ENCODE measurements around the gene IFT81. TPM values are rescaled to one million over a fixed set of nuclear protein-coding genes. Genes with fewer than 3 reads are reported as not detected.

The IFT81 gene
- total and polyA plus RNA-seq, 2 experiments from 2014 or later, result 17.5 to 22.3 TPM

DNA sequence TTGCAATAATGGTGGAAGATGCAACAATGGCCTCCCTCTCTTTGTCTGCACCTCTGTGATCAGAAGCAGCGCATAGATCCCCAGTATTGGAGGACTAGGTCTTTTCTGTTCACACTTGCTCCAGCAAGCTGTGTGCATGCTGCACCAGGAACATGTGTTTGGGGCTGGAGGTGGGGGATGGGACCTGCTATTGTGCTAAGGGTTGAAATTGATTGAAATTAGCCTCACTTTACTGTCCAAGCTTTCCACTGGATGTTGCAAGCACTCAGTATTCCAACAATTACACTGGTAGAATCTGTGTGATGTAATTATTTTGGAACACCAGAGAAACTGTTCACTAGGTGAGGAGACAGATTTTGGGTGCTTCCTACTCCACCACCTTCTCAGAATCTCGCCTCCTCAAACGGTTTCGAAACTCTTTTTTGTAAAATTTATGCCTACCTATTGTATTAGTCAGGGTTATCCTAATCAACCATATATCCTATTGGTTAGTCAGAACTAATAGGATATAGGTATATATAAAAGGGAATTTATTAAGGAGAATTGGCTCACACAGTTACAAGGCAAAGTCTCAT lies 35.6 kb downstream of the IFT81 start:
- ATAC-seq, result no peak
- Histone ChIP-seq H3F3A (replicated peaks; ENCODE audit: low read depth) (no peaks in the 10 kb centered on the region), H3K4me1 (ENCODE audit: insufficient read depth) (peaks cover 6% of the 10 kb centered on the region; the same call in 1 of the 2 replicates), H3K27me3 (ENCODE audit: insufficient read depth) (no peaks in the 10 kb centered on the region), H3K27ac (ENCODE audit: low read depth) (no peak overlapping the region), H3K4me2 (no peak overlapping the region), H3K36me3 (ENCODE audit: insufficient read depth) (0 out of 2 replicates have a peak, but pooled peaks cover 13% of the 10 kb centered on the region), H4K20me1 (replicated peaks; ENCODE audit: insufficient read depth) (no peaks in the 10 kb centered on the region), H3K9me2 (ENCODE audit: insufficient read depth) (no peaks in the 10 kb centered on the region), H3K4me3 (no peak overlapping the region), H2AFZ (no peak overlapping the region), H3K79me2 (replicated peaks; ENCODE audit: insufficient read depth) (no peaks in the 10 kb centered on the region)
- H3K4me3 Mint-ChIP-seq, result no peak overlapping the region
- no peak overlapping the region for H3K27ac Mint-ChIP-seq
- no peak for TF ChIP-seq STAT1 (IDR thresholded peaks at IDR 0.05; ENCODE audit: unreplicated experiment)
- TF ChIP-seq JUNB (IDR thresholded peaks at IDR 0.05; ENCODE audit: unreplicated experiment), result no peak
- no peak for TF ChIP-seq EZH2phosphoT487 (IDR thresholded peaks at IDR 0.05; ENCODE audit: unreplicated experiment)
- TF ChIP-seq EZH2 (IDR thresholded peaks at IDR 0.05; ENCODE audit: low read depth, unreplicated experiment), result no peak
- TF ChIP-seq, protein P1, sequence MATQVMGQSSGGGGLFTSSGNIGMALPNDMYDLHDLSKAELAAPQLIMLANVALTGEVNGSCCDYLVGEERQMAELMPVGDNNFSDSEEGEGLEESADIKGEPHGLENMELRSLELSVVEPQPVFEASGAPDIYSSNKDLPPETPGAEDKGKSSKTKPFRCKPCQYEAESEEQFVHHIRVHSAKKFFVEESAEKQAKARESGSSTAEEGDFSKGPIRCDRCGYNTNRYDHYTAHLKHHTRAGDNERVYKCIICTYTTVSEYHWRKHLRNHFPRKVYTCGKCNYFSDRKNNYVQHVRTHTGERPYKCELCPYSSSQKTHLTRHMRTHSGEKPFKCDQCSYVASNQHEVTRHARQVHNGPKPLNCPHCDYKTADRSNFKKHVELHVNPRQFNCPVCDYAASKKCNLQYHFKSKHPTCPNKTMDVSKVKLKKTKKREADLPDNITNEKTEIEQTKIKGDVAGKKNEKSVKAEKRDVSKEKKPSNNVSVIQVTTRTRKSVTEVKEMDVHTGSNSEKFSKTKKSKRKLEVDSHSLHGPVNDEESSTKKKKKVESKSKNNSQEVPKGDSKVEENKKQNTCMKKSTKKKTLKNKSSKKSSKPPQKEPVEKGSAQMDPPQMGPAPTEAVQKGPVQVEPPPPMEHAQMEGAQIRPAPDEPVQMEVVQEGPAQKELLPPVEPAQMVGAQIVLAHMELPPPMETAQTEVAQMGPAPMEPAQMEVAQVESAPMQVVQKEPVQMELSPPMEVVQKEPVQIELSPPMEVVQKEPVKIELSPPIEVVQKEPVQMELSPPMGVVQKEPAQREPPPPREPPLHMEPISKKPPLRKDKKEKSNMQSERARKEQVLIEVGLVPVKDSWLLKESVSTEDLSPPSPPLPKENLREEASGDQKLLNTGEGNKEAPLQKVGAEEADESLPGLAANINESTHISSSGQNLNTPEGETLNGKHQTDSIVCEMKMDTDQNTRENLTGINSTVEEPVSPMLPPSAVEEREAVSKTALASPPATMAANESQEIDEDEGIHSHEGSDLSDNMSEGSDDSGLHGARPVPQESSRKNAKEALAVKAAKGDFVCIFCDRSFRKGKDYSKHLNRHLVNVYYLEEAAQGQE (IDR thresholded peaks at IDR 0.05; ENCODE audit: unreplicated experiment), result no peak
- TF ChIP-seq CREB1 (CRISPR knock-in tag; IDR thresholded peaks at IDR 0.05; ENCODE audit: low read depth), result no peak
- TF ChIP-seq POLR2AphosphoS5 (IDR thresholded peaks at IDR 0.05; ENCODE audit: low read depth), result no peak
- TF ChIP-seq, protein P2, sequence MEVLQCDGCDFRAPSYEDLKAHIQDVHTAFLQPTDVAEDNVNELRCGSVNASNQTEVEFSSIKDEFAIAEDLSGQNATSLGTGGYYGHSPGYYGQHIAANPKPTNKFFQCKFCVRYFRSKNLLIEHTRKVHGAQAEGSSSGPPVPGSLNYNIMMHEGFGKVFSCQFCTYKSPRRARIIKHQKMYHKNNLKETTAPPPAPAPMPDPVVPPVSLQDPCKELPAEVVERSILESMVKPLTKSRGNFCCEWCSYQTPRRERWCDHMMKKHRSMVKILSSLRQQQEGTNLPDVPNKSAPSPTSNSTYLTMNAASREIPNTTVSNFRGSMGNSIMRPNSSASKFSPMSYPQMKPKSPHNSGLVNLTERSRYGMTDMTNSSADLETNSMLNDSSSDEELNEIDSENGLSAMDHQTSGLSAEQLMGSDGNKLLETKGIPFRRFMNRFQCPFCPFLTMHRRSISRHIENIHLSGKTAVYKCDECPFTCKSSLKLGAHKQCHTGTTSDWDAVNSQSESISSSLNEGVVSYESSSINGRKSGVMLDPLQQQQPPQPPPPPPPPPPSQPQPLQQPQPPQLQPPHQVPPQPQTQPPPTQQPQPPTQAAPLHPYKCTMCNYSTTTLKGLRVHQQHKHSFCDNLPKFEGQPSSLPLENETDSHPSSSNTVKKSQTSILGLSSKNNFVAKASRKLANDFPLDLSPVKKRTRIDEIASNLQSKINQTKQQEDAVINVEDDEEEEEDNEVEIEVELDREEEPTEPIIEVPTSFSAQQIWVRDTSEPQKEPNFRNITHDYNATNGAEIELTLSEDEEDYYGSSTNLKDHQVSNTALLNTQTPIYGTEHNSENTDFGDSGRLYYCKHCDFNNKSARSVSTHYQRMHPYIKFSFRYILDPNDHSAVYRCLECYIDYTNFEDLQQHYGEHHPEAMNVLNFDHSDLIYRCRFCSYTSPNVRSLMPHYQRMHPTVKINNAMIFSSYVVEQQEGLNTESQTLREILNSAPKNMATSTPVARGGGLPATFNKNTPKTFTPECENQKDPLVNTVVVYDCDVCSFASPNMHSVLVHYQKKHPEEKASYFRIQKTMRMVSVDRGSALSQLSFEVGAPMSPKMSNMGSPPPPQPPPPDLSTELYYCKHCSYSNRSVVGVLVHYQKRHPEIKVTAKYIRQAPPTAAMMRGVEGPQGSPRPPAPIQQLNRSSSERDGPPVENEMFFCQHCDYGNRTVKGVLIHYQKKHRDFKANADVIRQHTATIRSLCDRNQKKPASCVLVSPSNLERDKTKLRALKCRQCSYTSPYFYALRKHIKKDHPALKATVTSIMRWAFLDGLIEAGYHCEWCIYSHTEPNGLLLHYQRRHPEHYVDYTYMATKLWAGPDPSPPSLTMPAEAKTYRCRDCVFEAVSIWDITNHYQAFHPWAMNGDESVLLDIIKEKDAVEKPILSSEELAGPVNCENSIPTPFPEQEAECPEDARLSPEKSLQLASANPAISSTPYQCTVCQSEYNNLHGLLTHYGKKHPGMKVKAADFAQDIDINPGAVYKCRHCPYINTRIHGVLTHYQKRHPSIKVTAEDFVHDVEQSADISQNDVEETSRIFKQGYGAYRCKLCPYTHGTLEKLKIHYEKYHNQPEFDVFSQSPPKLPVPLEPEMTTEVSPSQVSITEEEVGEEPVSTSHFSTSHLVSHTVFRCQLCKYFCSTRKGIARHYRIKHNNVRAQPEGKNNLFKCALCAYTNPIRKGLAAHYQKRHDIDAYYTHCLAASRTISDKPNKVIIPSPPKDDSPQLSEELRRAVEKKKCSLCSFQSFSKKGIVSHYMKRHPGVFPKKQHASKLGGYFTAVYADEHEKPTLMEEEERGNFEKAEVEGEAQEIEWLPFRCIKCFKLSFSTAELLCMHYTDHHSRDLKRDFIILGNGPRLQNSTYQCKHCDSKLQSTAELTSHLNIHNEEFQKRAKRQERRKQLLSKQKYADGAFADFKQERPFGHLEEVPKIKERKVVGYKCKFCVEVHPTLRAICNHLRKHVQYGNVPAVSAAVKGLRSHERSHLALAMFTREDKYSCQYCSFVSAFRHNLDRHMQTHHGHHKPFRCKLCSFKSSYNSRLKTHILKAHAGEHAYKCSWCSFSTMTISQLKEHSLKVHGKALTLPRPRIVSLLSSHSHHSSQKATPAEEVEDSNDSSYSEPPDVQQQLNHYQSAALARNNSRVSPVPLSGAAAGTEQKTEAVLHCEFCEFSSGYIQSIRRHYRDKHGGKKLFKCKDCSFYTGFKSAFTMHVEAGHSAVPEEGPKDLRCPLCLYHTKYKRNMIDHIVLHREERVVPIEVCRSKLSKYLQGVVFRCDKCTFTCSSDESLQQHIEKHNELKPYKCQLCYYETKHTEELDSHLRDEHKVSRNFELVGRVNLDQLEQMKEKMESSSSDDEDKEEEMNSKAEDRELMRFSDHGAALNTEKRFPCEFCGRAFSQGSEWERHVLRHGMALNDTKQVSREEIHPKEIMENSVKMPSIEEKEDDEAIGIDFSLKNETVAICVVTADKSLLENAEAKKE (CRISPR knock-in tag; IDR thresholded peaks at IDR 0.05), result no peak
- TF ChIP-seq, protein P3, sequence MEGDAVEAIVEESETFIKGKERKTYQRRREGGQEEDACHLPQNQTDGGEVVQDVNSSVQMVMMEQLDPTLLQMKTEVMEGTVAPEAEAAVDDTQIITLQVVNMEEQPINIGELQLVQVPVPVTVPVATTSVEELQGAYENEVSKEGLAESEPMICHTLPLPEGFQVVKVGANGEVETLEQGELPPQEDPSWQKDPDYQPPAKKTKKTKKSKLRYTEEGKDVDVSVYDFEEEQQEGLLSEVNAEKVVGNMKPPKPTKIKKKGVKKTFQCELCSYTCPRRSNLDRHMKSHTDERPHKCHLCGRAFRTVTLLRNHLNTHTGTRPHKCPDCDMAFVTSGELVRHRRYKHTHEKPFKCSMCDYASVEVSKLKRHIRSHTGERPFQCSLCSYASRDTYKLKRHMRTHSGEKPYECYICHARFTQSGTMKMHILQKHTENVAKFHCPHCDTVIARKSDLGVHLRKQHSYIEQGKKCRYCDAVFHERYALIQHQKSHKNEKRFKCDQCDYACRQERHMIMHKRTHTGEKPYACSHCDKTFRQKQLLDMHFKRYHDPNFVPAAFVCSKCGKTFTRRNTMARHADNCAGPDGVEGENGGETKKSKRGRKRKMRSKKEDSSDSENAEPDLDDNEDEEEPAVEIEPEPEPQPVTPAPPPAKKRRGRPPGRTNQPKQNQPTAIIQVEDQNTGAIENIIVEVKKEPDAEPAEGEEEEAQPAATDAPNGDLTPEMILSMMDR (conservative IDR thresholded peaks at IDR 0.05; ENCODE audit: low read depth in 2 of 2), result no peak
- no peak for TF ChIP-seq ZNF114 (CRISPR knock-in tag; IDR thresholded peaks at IDR 0.05)
- TF ChIP-seq, protein P4, sequence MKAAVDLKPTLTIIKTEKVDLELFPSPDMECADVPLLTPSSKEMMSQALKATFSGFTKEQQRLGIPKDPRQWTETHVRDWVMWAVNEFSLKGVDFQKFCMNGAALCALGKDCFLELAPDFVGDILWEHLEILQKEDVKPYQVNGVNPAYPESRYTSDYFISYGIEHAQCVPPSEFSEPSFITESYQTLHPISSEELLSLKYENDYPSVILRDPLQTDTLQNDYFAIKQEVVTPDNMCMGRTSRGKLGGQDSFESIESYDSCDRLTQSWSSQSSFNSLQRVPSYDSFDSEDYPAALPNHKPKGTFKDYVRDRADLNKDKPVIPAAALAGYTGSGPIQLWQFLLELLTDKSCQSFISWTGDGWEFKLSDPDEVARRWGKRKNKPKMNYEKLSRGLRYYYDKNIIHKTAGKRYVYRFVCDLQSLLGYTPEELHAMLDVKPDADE (IDR thresholded peaks at IDR 0.05), result no peak
- no peak for TF ChIP-seq ZNF331 (CRISPR knock-in tag; IDR thresholded peaks at IDR 0.05; ENCODE audit: low read depth)
- TF ChIP-seq NANOG (IDR thresholded peaks at IDR 0.05; ENCODE audit: borderline replicate concordance), result no peak
- H3K27me3 Mint-ChIP-seq (ENCODE audit: insufficient read depth, low read depth, poor library complexity), result peaks cover 6% of the 10 kb centered on the region
- H3K36me3 Mint-ChIP-seq (ENCODE audit: low read depth), result peaks cover 28% of the 10 kb centered on the region
- H3K9me3 Mint-ChIP-seq, result peaks cover 13% of the 10 kb centered on the region
- peaks cover 7% of the 10 kb centered on the region for H3K4me1 Mint-ChIP-seq
- DNase-seq (ENCODE audit: low spot score), result no peak

Data from GM23338 (cell line).